Left lung (tissue), 10 donors: ENCODE data around the gene EML1. TPM values are rescaled to one million over a fixed set of nuclear protein-coding genes. Genes with fewer than 3 reads are reported as not detected.

Experiments
- ATAC-seq: fragments of 200-7000 bp; cut with Tn5 transposase; one replicate; pipeline ENCODE4 v1.9.1; 2020; ENCODE audit warnings: moderate library complexity
- DNase-seq, 4 donors: peaks; one replicate each; pipeline ENCODE4 v3.0.0-alpha.2; 2013 to 2020
- H3K27ac ChIP-seq, 2 donors: fragments of 200-600 bp; sonication (generic) in 1 of 2; one replicate each; pipeline versions ENCODE4 v1.5.0 to v1.8.0; 2020 to 2021
- H3K27me3 ChIP-seq, 2 donors: fragments of 200-600 bp; sonication (generic) in 1 of 2; one replicate each; pipeline versions ENCODE4 v1.5.0 to v1.8.0; 2020 to 2021
- H3K36me3 ChIP-seq, 2 donors: fragments of 200-600 bp; sonication (generic) in 1 of 2; one replicate each; pipeline versions ENCODE4 v1.5.0 to v1.8.0; 2020 to 2021
- H3K4me1 ChIP-seq, 2 donors: fragments of 200-600 bp; one replicate each; pipeline ENCODE4 v1.8.0; 2021
- H3K4me3 ChIP-seq, 2 donors: fragments of 200-600 bp; sonication (generic) in 1 of 2; one replicate each; pipeline versions ENCODE4 v1.5.0 to v1.8.0; 2020 to 2021; ENCODE audit warnings: mild to moderate bottlenecking in 1 of 2
- H3K9me3 ChIP-seq, 2 donors: fragments of 200-600 bp; sonication (generic) in 1 of 2; one replicate each; pipeline versions ENCODE4 v1.5.0 to v1.8.0; 2020 to 2021
- intact Hi-C, 2 donors: fragments of 100-400 bp; cut with DNase I; formaldehyde crosslinking; loops; one replicate each; pipeline versions ENCODE4 v1.11.2 to v1.14.2; 2022
- polyA plus RNA-seq, 6 donors: library from polyadenylated mRNA; unstranded; fragments of 120-200 nt; gene quantifications; one replicate each; pipeline ENCODE4 v1.2.1, GENCODE V29; 2013; ENCODE audit not compliant: insufficient read length in 6 of 6
- total RNA-seq, 2 donors: library from RNA; stranded (reverse); fragmentation: NEBNext Ultra II Directional; extraction: Animal tissue kit (Norgen Biotek cat#: 25700); gene quantifications; one replicate each; pipeline ENCODE4 v1.2.1, GENCODE V29; 2021
- TF ChIP-seq, protein P1 (sequence below), 2 donors: fragments of 200-600 bp; sonication (generic) in 1 of 2; IDR thresholded peaks; one replicate each; pipeline versions ENCODE4 v1.5.0 to v1.8.0; 2021; ENCODE audit warnings: antibody characterized with exemption in 2 of 2
- donor health status: DM: no; HTN: yes; CAD: no.
- donor health status: DM: no; HTN: no; CAD: no.

The EML1 gene
- total and polyA plus RNA-seq, 8 donors, result 24.6 to 48.6 (median 42.2) TPM

DNA sequence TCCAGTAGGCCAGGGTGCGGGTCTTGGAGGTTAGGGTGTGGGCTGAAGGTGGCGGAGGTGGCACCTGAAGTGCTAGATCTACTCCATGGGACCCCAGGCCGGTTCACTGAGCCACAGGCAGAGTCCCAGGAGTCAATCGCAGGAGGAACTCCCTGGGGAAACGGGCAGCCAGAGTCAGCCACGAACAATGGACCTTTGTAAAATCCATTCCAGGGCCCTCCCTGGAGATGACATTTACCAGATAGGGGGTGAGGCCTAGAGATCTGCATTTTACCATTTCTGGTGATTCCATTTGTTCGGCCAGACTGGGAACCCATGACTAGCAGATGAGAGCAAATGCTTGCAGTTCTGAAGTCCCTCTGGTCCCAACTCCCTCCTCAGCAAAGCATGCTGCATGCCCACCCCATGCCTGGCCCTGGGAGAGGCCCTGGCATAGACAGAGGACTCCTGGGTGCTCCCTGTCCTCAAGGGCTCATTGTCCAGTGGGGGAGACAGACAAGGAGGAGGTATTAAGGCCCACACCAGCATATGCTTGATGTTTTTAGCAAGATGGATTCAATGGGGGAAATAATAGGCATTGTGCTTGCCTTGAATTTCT is 115.5 kb downstream of the EML1 start:
- Histone ChIP-seq H3K4me3 (no peak overlapping the region), H3K36me3 (peaks cover 0 to 29% of the 10 kb centered on the region in 2 donors), H3K9me3 (no peaks in the 10 kb centered on the region), H3K4me1 (no peaks in the 10 kb centered on the region), H3K27ac (no peak overlapping the region), H3K27me3 (no peaks in the 10 kb centered on the region)
- DNase-seq, result no peak
- ATAC-seq, result no peak
- intact Hi-C loops, result no loop called here
- TF ChIP-seq, protein P1, sequence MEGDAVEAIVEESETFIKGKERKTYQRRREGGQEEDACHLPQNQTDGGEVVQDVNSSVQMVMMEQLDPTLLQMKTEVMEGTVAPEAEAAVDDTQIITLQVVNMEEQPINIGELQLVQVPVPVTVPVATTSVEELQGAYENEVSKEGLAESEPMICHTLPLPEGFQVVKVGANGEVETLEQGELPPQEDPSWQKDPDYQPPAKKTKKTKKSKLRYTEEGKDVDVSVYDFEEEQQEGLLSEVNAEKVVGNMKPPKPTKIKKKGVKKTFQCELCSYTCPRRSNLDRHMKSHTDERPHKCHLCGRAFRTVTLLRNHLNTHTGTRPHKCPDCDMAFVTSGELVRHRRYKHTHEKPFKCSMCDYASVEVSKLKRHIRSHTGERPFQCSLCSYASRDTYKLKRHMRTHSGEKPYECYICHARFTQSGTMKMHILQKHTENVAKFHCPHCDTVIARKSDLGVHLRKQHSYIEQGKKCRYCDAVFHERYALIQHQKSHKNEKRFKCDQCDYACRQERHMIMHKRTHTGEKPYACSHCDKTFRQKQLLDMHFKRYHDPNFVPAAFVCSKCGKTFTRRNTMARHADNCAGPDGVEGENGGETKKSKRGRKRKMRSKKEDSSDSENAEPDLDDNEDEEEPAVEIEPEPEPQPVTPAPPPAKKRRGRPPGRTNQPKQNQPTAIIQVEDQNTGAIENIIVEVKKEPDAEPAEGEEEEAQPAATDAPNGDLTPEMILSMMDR (IDR thresholded peaks at IDR 0.05), result no peak

DNA sequence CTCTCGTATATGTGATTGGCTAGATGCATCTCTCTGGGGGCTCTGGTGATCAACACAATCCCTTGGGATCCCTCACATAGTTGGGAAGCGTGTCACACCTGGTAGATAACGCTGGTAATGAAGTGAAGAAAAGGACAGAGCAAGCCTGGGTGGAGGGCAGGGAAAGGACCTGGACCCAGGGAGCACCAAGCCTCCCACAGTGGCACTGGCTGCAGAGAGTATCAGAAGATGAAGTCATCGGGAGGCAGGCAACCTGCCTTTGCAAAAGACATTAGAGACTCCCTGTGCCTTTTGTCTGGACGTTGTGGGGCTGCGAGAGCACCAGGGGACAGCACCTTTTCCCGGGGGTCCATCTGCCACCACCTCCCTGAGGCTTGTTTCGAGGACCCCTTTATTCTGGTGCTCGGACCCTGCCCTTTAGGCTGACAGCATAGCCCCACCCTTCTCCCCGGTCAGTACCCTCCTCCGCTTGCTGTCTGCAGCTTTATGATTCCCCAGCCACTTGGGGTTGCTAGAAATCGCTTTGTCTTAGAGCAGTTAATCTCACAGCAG is 116.4 kb downstream of the EML1 start:
- ATAC-seq (no peak), DNase-seq (no peak)
- intact Hi-C loops, result no loop called here
- Histone ChIP-seq H3K27ac (no peak overlapping the region), H3K4me3 (no peak overlapping the region), H3K4me1 (no peaks in the 10 kb centered on the region), H3K9me3 (no peaks in the 10 kb centered on the region), H3K36me3 (peaks cover 0 to 37% of the 10 kb centered on the region in 2 donors), H3K27me3 (no peaks in the 10 kb centered on the region)
- TF ChIP-seq, protein P1 (IDR thresholded peaks at IDR 0.05), result no peak

DNA sequence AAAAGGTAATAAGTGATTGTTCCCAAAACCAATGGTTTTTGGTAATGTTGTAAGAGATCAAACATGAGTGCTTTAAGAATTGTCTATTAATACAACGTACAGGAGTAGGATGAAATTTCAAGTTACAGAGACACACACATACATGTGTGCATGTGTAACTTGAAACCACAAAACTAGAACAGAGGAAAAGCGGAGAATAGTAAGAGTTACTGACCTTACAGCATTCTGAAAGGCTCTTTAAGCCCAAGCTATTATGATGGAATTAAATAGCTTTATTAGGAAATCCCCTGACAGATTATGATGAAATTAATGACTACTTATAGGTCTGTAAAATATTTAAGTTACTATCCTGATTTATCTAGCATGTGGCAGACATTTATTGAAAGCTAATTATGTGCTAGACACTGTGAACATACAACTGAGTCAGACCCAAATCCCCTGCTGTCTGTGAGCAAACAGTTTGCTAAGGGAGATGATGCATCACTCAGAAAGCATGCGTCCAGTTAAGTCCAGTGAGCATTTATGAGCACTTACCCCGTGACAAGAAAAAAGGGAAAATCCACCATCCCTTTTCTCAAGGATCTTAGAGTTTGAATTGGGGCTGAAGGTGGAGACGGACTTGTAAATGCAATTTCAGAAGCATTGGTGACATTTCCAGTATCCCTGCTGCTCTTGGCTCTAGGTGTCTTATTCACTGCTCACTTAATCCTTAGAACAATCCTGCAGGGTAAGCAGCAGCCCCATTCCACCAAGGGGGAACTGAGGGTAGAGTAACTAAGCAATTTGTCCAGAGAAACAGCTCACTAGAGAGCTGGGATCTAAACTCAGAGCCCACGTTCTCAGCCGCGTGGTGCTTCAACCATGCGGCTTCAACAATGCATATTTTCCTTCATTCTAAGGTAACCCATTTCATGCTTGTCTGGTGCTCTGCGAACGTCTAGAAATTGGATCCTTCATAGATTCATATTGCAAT is 117.4 kb downstream of the EML1 start:
- no peaks in the 10 kb centered on the region for H3K4me1 ChIP-seq
- H3K27ac ChIP-seq, result no peak overlapping the region
- no peaks in the 10 kb centered on the region for H3K27me3 ChIP-seq
- TF ChIP-seq, protein P1 (IDR thresholded peaks at IDR 0.05), result no peak
- ATAC-seq, result peak; percentile 26
- intact Hi-C loops, result no loop called here
- peaks cover 0 to 45% of the 10 kb centered on the region in 2 donors for H3K36me3 ChIP-seq
- H3K4me3 ChIP-seq, result no peak overlapping the region
- H3K9me3 ChIP-seq, result no peaks in the 10 kb centered on the region
- DNase-seq, result no peak

DNA sequence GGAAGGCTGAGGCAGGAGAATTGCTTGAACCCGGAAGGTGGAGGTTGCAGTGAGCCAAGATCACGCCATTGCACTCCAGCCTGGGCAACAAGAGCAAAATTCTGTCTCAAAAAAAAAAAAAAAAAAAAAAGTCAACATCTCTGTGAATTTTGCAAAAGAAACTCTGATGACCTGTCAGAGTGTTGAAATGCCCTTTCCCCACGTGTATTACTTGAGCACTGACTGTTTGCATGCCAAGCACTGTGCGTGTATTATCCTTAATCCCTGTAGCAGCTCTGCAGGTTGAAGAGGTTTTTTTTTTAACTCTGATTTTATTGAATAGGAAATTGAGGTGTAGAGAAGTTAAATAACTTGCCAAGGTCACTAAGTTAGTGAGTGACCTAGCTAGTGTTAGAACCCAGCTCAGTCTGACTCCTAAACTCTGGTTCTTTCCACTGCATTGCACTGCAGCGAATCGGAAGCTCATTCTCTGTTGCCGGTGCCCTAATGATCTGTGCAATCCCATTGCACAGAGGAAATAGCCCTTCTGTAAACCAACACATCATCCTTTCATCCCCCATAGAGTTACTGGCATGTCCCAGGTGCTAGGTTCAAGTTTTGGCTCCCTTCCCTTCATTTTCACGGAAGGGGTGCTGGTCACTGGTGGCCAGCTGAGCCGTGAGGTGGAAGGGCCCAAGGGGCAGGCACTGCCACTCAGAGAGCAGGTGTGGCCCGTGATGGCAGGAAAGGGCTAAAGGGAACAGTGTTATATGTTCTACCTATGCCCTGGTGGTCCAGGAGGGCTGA is 122.3 kb downstream of the EML1 start:
- TF ChIP-seq, protein P1 (IDR thresholded peaks at IDR 0.05), result no peak
- Histone ChIP-seq H3K4me3 (no peak overlapping the region), H3K27me3 (no peaks in the 10 kb centered on the region), H3K4me1 (no peaks in the 10 kb centered on the region), H3K27ac (no peak overlapping the region), H3K36me3 (peaks cover 0 to 49% of the 10 kb centered on the region in 2 donors), H3K9me3 (no peaks in the 10 kb centered on the region)
- DNase-seq (no peak), ATAC-seq (no peak)
- intact Hi-C loops, result no loop called here
